DMS 273 treated with DMSO at 0.1 percent for 48 hours (cell line): Measurements from ENCODE around the gene FRS3.

ENCODE experiments used
- DNase-seq: peaks from one replicate; lab custom pipeline; 2025; lab: John Stamatoyannopoulos, UW

The FRS3 gene

GRCh38 chr6:41728073-41728936 is 51.4 kb downstream of the FRS3 start:
- no peak for DNase-seq

GRCh38 chr6:41727705-41728072 is 52.0 kb downstream of the FRS3 start:
- DNase-seq, result no peak

- no peak for DNase-seq
Observed at GRCh38 chr6:41726876-41727275, 52.8 kb downstream of the FRS3 start.

GRCh38 chr6:41724586-41725501 is 54.9 kb downstream of the FRS3 start:
- DNase-seq, result no peak

GRCh38 chr6:41724228-41724580 is 55.5 kb downstream of the FRS3 start:
- DNase-seq, result no peak

- no peak for DNase-seq
Observed at GRCh38 chr6:41723530-41724227, 56.0 kb downstream of the FRS3 start.

- no peak for DNase-seq
Observed at GRCh38 chr6:41722969-41723529, 56.7 kb downstream of the FRS3 start.

- no peak for DNase-seq
Observed at GRCh38 chr6:41721414-41721813, 58.3 kb downstream of the FRS3 start.

- DNase-seq, result no peak
Observed at GRCh38 chr6:41720783-41721182, 58.9 kb downstream of the FRS3 start.

GRCh38 chr6:41720262-41720620 is 59.5 kb downstream of the FRS3 start:
- DNase-seq, result no peak
